B cell (primary cell): ENCODE results near the gene SLC19A1. TPM values are rescaled to one million over a fixed set of nuclear protein-coding genes. Genes with fewer than 3 reads are reported as not detected.

ENCODE experiments used
- ATAC-seq: fragments of 200-7000 bp; cut with Tn5 transposase; one replicate; pipeline ENCODE4 v1.10.0; 2021; ENCODE audit warnings: low read depth, mild to moderate bottlenecking, moderate number of reproducible peaks, moderate library complexity
- CTCF ChIA-PET: fragments of 350-600 bp; sonication (Branson Sonifier 250); formaldehyde crosslinking; loops from one replicate; lab custom pipeline; 2021; ENCODE audit warnings: antibody characterized with exemption, inconsistent platforms; lab: Charles Lee
- POLR2A ChIA-PET: fragments of 350-600 bp; sonication (Branson Sonifier 250); formaldehyde crosslinking; loops from one replicate; lab custom pipeline; 2021; ENCODE audit warnings: antibody characterized with exemption; lab: Charles Lee
- DNase-seq: peaks from one replicate; pipeline ENCODE4 v3.0.0; 2013
- H2AFZ ChIP-seq: 2 replicates; pipeline ENCODE4 v1.6.1; 2012; ENCODE audit warnings: mild to moderate bottlenecking, low read depth, low read length; ENCODE audit not compliant: insufficient read depth, poor library complexity, severe bottlenecking
- H3K27ac ChIP-seq, 2 donors: 1 replicate in 1 of 2; 2 replicates in 1 of 2; pipeline ENCODE4 v1.5.1; 2012 to 2013; ENCODE audit warnings: low read length in 2 of 2, mild to moderate bottlenecking in 2 of 2, moderate library complexity in 1 of 2
- H3K27me3 ChIP-seq, 4 experiments: fragments of 200-600 bp in 1 of 4; sonication (generic) in 1 of 4; replicated peaks in 1 of 4; 1 replicate in 2 of 4; 2 replicates in 2 of 4; pipeline versions ENCODE4 v1.6.1 to v1.7.0; 2013 to 2016; ENCODE audit warnings: low read length in 3 of 4, mild to moderate bottlenecking in 2 of 4, mixed read lengths in 1 of 4, moderate library complexity in 1 of 4; ENCODE audit not compliant: insufficient read depth in 4 of 4, control insufficient read depth in 3 of 4; ENCODE audit errors: control extremely low read depth in 1 of 4
- H3K36me3 ChIP-seq, 2 experiments: replicated peaks in 1 of 2; 1 replicate in 1 of 2; 2 replicates in 1 of 2; pipeline versions ENCODE4 v1.6.1 to v1.7.1; 2013; ENCODE audit warnings: low read length in 1 of 2; ENCODE audit not compliant: insufficient read depth in 2 of 2, control insufficient read depth in 1 of 2; ENCODE audit errors: control extremely low read depth in 1 of 2, extremely low read depth in 1 of 2
- H3K4me1 ChIP-seq, 2 donors: fragments of 200-600 bp in 1 of 2; sonication (generic) in 1 of 2; 1 replicate in 1 of 2; 2 replicates in 1 of 2; pipeline versions ENCODE4 v1.5.1 to v1.6.1; 2013 to 2017; ENCODE audit warnings: low read length in 2 of 2; ENCODE audit not compliant: control insufficient read depth in 2 of 2, insufficient read depth in 2 of 2
- H3K4me2 ChIP-seq: replicated peaks from 2 replicates; pipeline ENCODE3; 2012; ENCODE audit warnings: mild to moderate bottlenecking, low read depth, low read length; ENCODE audit not compliant: poor library complexity, severe bottlenecking
- H3K4me3 ChIP-seq, 5 experiments: fragments of 200-600 bp in 1 of 5; sonication (generic) in 1 of 5; 1 replicate in 3 of 5; 2 replicates in 2 of 5; pipeline versions ENCODE4 v1.5.1 to v1.7.0; 2011 to 2016; ENCODE audit warnings: low read length in 4 of 5, mild to moderate bottlenecking in 4 of 5, low read depth in 2 of 5, control low read depth in 1 of 5, moderate library complexity in 1 of 5; ENCODE audit not compliant: insufficient read depth in 1 of 5; ENCODE audit errors: control extremely low read depth in 1 of 5, extremely low read depth in 1 of 5
- H3K79me2 ChIP-seq: fragments of 200-600 bp; sonication (generic); one replicate; pipeline ENCODE4 v1.6.0; 2016; ENCODE audit warnings: low read length; ENCODE audit not compliant: control insufficient read depth, insufficient read depth
- H3K9ac ChIP-seq: fragments of 200-600 bp; sonication (generic); 2 replicates; pipeline ENCODE4 v1.6.1; 2017; ENCODE audit warnings: mild to moderate bottlenecking, low read length, moderate library complexity
- H3K9me3 ChIP-seq, 3 donors: one replicate each; pipeline versions ENCODE4 v1.6.1 to v1.7.1; 2013; ENCODE audit warnings: low read length in 2 of 3; ENCODE audit not compliant: control insufficient read depth in 2 of 3, insufficient read depth in 1 of 3; ENCODE audit errors: control extremely low read depth in 1 of 3
- H4K20me1 ChIP-seq: 2 replicates; pipeline ENCODE4 v1.6.0; 2012; ENCODE audit warnings: mild to moderate bottlenecking, low read length; ENCODE audit not compliant: insufficient read depth, control insufficient read depth, poor library complexity, severe bottlenecking
- H3K27ac Mint-ChIP-seq: one replicate; pipeline ENCODE4 v1.8.0; 2021; ENCODE audit warnings: mixed read lengths
- H3K27me3 Mint-ChIP-seq: one replicate; pipeline ENCODE4 v1.8.0; 2021; ENCODE audit warnings: mixed read lengths
- H3K4me1 Mint-ChIP-seq: one replicate; pipeline ENCODE4 v1.8.0; 2021; ENCODE audit warnings: mixed read lengths
- H3K4me3 Mint-ChIP-seq: one replicate; pipeline ENCODE4 v1.8.0; 2021; ENCODE audit warnings: mixed read lengths
- H3K9me3 Mint-ChIP-seq: one replicate; pipeline ENCODE4 v1.8.0; 2022; ENCODE audit warnings: mixed read lengths; ENCODE audit not compliant: insufficient read depth
- EZH2 ChIP-seq: IDR thresholded peaks from 2 replicates; pipeline ENCODE4 v1.6.1; 2012; ENCODE audit warnings: borderline replicate concordance, low read depth, mild to moderate bottlenecking, moderate library complexity, low read length; ENCODE audit not compliant: insufficient read depth, poor library complexity, severe bottlenecking
- WGBS: methylation state at CpG from one replicate; pipeline ENCODE4 v1.1.5; 2013; ENCODE audit warnings: missing lambda C conversion rate; ENCODE audit not compliant: insufficient coverage; 5-methylcytosine and 5-hydroxymethylcytosine counted together
- intact Hi-C: fragments of 100-400 bp; cut with micrococcal nuclease; formaldehyde crosslinking; loops from one replicate; pipeline ENCODE4 v1.10.0; 2022
- polyA plus RNA-seq: library from polyadenylated mRNA; depleted of rRNA; stranded (reverse); fragments of >200 nt; gene quantifications from 2 replicates; pipeline ENCODE4 v1.2.3, GENCODE V29; 2012
- total RNA-seq, 2 donors: library from RNA; stranded (reverse); fragments of 120-200 nt in 1 of 2; gene quantifications; 1 replicate in 1 of 2; 2 replicates in 1 of 2; pipeline versions ENCODE4 v1.2.3 to v1.2.4, GENCODE V29; 2013 to 2022
- TF ChIP-seq, protein P1 (sequence below): fragments of 200-600 bp; IDR thresholded peaks from one replicate; pipeline ENCODE4 v1.8.0; 2022; ENCODE audit warnings: antibody characterized with exemption, mild to moderate bottlenecking

SLC19A1 gene
- total and polyA plus RNA-seq, 2 donors (not counting 1 experiment from before 2014, with no cell fraction given): 8.7 to 10.1 TPM

DNA sequence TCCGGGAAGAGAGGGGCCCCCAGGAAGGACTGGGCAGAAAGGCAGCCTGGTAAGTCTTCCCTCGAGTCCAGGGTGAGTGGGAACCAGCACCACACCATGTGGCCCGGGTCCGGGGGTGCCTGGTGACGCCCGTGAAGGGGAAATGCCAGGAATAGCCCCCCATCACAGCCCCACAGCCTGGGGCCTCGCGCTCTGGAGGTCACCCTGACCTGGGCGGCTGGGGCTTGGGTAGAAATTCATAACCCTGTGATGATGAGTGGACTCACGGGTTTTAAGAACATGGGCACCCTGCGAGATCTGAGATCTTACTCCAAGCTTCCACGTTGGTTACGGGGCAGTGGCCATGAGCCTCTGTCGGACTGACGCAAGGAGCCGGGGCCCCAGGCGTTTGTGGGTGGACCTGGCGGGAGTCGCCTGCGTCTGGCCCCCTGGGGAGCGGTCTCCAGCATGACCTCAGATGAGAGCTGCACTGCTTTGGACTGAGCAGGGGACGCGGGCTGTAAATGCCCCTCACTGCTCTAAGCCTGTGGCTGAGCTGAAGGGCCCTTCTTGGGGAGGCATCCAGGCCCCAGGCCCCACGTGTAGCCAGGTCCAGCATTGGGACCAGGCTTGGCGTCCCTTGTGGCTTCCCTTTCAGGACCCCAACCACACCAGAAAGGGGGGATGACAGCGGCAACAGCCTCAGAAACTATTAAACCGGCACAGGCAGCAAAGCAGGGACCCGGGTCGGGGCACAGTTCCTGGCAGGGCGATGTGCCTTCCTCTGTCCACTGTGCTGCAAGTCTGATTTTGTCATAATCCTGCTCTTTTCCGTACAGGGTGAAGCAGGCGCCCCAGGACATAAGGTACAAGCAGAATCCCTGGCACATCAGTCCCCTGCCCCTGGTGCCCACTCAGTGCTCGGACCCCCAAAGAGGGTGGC lies 60.0 kb downstream of the SLC19A1 start:
- DNase-seq: no peak
- ChIA-PET POLR2A (no interaction called here), CTCF (interaction anchor here (0.8 to 2.2 kb wide), 8 partner anchors 20 to 330 kb away, joined by 3 to 7 read pairs (median 4); no protein-coding TSS in a partner anchor)
- H3K4me3 ChIP-seq: peak overlapping the region in 4 of 5 experiments; percentile 7 to 54 (median 50)
- ATAC-seq: no peak
- H3K4me1 Mint-ChIP-seq: peaks cover 34% of the 10 kb centered on the region
- no peaks in the 10 kb centered on the region for H3K27me3 Mint-ChIP-seq
- H3K9me3 Mint-ChIP-seq: no peaks in the 10 kb centered on the region
- no peaks in the 10 kb centered on the region for H3K79me2 ChIP-seq
- H3K9me3 ChIP-seq: peaks cover 0 to 3% (median 0%) of the 10 kb centered on the region in 3 donors
- 92% methylated on average over 29 of the region's 33 CpGs for WGBS
- H3K4me3 Mint-ChIP-seq: peak overlapping the region; percentile 78
- H3K27ac Mint-ChIP-seq: peak overlapping the region; percentile 79
- peak overlapping the region; percentile 92 for H3K4me2 ChIP-seq
- H3K9ac ChIP-seq: peak overlapping the region; percentile 67
- no peaks in the 10 kb centered on the region for H3K36me3 ChIP-seq
- intact Hi-C loops: no loop called here
- H3K27ac ChIP-seq: peak overlapping the region; percentile 86 to 89
- no peak for TF ChIP-seq EZH2
- TF ChIP-seq, protein P1, sequence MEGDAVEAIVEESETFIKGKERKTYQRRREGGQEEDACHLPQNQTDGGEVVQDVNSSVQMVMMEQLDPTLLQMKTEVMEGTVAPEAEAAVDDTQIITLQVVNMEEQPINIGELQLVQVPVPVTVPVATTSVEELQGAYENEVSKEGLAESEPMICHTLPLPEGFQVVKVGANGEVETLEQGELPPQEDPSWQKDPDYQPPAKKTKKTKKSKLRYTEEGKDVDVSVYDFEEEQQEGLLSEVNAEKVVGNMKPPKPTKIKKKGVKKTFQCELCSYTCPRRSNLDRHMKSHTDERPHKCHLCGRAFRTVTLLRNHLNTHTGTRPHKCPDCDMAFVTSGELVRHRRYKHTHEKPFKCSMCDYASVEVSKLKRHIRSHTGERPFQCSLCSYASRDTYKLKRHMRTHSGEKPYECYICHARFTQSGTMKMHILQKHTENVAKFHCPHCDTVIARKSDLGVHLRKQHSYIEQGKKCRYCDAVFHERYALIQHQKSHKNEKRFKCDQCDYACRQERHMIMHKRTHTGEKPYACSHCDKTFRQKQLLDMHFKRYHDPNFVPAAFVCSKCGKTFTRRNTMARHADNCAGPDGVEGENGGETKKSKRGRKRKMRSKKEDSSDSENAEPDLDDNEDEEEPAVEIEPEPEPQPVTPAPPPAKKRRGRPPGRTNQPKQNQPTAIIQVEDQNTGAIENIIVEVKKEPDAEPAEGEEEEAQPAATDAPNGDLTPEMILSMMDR: no peak
- no peaks in the 10 kb centered on the region for H4K20me1 ChIP-seq
- H3K27me3 ChIP-seq: no peaks in the 10 kb centered on the region
- H2AFZ ChIP-seq: peak overlapping the region; percentile 92
- H3K4me1 ChIP-seq: peaks cover 31 to 47% of the 10 kb centered on the region in 2 donors

DNA sequence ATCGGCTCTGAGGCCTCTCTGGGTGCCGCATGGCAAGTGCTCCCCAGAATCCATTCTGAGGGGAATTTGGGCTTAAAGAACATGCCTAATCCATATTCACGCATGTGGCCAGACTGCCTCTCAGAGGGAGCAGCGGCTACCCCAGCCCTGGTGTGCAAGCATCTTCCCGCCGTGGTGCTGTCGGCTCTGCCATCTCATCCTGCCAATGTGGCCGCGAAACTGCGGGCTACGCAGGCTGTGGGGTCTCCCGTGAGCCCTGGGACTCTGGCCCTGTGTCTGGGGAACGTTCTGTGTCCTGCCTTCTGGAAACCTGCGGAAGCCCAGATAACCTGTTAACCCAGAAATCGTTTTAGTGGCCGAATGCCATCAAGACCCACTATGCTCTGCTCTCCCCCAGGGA lies 60.7 kb downstream of the SLC19A1 start:
- intact Hi-C loops: no loop called here
- ChIA-PET CTCF (no interaction called here), POLR2A (no interaction called here)
- no peaks in the 10 kb centered on the region for H3K9me3 Mint-ChIP-seq
- Histone ChIP-seq H3K9me3 (peaks cover 0 to 3% (median 0%) of the 10 kb centered on the region in 3 donors), H3K27ac (no peak overlapping the region), H3K79me2 (no peaks in the 10 kb centered on the region), H3K4me2 (no peak overlapping the region), H3K36me3 (no peaks in the 10 kb centered on the region), H3K9ac (no peak overlapping the region), H3K4me1 (peaks cover 31 to 48% of the 10 kb centered on the region in 2 donors), H2AFZ (no peak overlapping the region), H3K4me3 (no peak overlapping the region), H4K20me1 (no peaks in the 10 kb centered on the region), H3K27me3 (no peaks in the 10 kb centered on the region)
- DNase-seq: no peak
- peaks cover 36% of the 10 kb centered on the region for H3K4me1 Mint-ChIP-seq
- no peak for ATAC-seq
- H3K4me3 Mint-ChIP-seq: no peak overlapping the region
- WGBS: over 99% methylated on average over 16 of the region's 16 CpGs
- no peaks in the 10 kb centered on the region for H3K27me3 Mint-ChIP-seq
- no peak overlapping the region for H3K27ac Mint-ChIP-seq
- TF ChIP-seq, protein P1: no peak
- no peak for TF ChIP-seq EZH2
